GM19463 (cell line): ENCODE data around the gene SRMS.

Experiments used
- ATAC-seq: cut with Tn5 transposase; IDR thresholded peaks from one replicate; pipeline ENCODE4 v1.9.1; 2021; ENCODE audit warnings: mild to moderate bottlenecking, moderate library complexity; ENCODE audit not compliant: unreplicated experiment

The SRMS gene

GRCh38 chr20:63504642-63505041, 42.9 kb downstream of the SRMS start:
- ATAC-seq: no peak

GRCh38 chr20:63503524-63503923, 44.0 kb downstream of the SRMS start:
- ATAC-seq: no peak

- no peak for ATAC-seq
Observed at GRCh38 chr20:63502671-63503172, 44.8 kb downstream of the SRMS start.

- no peak for ATAC-seq
Observed at GRCh38 chr20:63501818-63502670, 45.5 kb downstream of the SRMS start.

GRCh38 chr20:63500902-63501817, 46.4 kb downstream of the SRMS start:
- no peak for ATAC-seq

GRCh38 chr20:63500151-63500901, 47.2 kb downstream of the SRMS start:
- no peak for ATAC-seq

- ATAC-seq: no peak
Observed at GRCh38 chr20:63499338-63499969, 48.1 kb downstream of the SRMS start.

- no peak for ATAC-seq
Observed at GRCh38 chr20:63498960-63499337, 48.6 kb downstream of the SRMS start, which contains the start of gene EEF1A2. Gene EEF1A2 (minus strand): TSS chr20:63499083. CDS start chr20:63497763, 1,320 bp downstream.

- ATAC-seq: no peak
Observed at GRCh38 chr20:63497946-63498935, 49.3 kb downstream of the SRMS start.

- no peak for ATAC-seq
Observed at GRCh38 chr20:63497138-63497945, 50.2 kb downstream of the SRMS start.

- no peak for ATAC-seq
Observed at GRCh38 chr20:63496596-63497120, 50.9 kb downstream of the SRMS start.

- no peak for ATAC-seq
Observed at GRCh38 chr20:63495741-63496595, 51.6 kb downstream of the SRMS start.

- ATAC-seq: no peak
Observed at GRCh38 chr20:63495167-63495720, 52.3 kb downstream of the SRMS start.

- ATAC-seq: no peak
Observed at GRCh38 chr20:63494420-63495166, 53.0 kb downstream of the SRMS start.

GRCh38 chr20:63494084-63494419, 53.5 kb downstream of the SRMS start:
- no peak for ATAC-seq

- no peak for ATAC-seq
Observed at GRCh38 chr20:63493563-63494020, 54.0 kb downstream of the SRMS start.
